Upper lobe of right lung (tissue), 1 donor: ENCODE measurements around the gene MBNL2. TPM values are rescaled to one million over a fixed set of nuclear protein-coding genes. Genes with fewer than 3 reads are reported as not detected.
A peak's percentile ranks its signal among the peaks of the same experiment; 100 is the strongest.

Source experiments
- ATAC-seq: fragments of 200-7000 bp; cut with Tn5 transposase; one replicate; pipeline ENCODE4 v1.9.1; 2020; ENCODE audit warnings: mild to moderate bottlenecking, moderate library complexity
- DNase-seq: peaks from one replicate; pipeline ENCODE4 v3.0.0-alpha.2; 2020
- H3K27ac ChIP-seq: fragments of 200-600 bp; one replicate; pipeline ENCODE4 v1.8.0; 2022
- H3K27me3 ChIP-seq: fragments of 200-600 bp; one replicate; pipeline ENCODE4 v1.8.0; 2022; ENCODE audit warnings: mild to moderate bottlenecking
- H3K36me3 ChIP-seq: fragments of 200-600 bp; one replicate; pipeline ENCODE4 v1.8.0; 2022
- H3K4me1 ChIP-seq: fragments of 200-600 bp; one replicate; pipeline ENCODE4 v1.8.0; 2022
- H3K4me3 ChIP-seq: fragments of 200-600 bp; one replicate; pipeline ENCODE4 v1.8.0; 2022; ENCODE audit warnings: mild to moderate bottlenecking
- H3K9me3 ChIP-seq: fragments of 200-600 bp; one replicate; pipeline ENCODE4 v1.8.0; 2022
- intact Hi-C: fragments of 100-400 bp; cut with DNase I; formaldehyde crosslinking; loops from one replicate; pipeline ENCODE4 v1.11.0; 2022
- total RNA-seq: library from RNA; stranded (reverse); fragmentation: NEBNext Ultra II Directional; extraction: Animal tissue kit (Norgen Biotek cat#: 25700); gene quantifications from one replicate; pipeline ENCODE4 v1.2.1, GENCODE V29; 2021
- TF ChIP-seq, protein P1 (sequence below): fragments of 200-600 bp; IDR thresholded peaks from one replicate; pipeline ENCODE4 v1.8.0; 2022; ENCODE audit warnings: antibody characterized with exemption
- donor health status: DM: no; HTN: yes; CAD: no; lungs with severe emphysema.

Gene MBNL2
- total RNA-seq, 1 donor from 2014 or later = 60.6 TPM

GRCh38 chr13:97264663-97265062 lies 42.5 kb downstream of the MBNL2 start:
- H3K27ac ChIP-seq = no peak overlapping the region
- H3K4me1 ChIP-seq = peaks cover 65% of the 10 kb centered on the region
- ATAC-seq = no peak
- TF ChIP-seq, protein P1, sequence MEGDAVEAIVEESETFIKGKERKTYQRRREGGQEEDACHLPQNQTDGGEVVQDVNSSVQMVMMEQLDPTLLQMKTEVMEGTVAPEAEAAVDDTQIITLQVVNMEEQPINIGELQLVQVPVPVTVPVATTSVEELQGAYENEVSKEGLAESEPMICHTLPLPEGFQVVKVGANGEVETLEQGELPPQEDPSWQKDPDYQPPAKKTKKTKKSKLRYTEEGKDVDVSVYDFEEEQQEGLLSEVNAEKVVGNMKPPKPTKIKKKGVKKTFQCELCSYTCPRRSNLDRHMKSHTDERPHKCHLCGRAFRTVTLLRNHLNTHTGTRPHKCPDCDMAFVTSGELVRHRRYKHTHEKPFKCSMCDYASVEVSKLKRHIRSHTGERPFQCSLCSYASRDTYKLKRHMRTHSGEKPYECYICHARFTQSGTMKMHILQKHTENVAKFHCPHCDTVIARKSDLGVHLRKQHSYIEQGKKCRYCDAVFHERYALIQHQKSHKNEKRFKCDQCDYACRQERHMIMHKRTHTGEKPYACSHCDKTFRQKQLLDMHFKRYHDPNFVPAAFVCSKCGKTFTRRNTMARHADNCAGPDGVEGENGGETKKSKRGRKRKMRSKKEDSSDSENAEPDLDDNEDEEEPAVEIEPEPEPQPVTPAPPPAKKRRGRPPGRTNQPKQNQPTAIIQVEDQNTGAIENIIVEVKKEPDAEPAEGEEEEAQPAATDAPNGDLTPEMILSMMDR = no peak
- no peak overlapping the region for H3K4me3 ChIP-seq
- no peak for DNase-seq
- intact Hi-C loops = no loop called here
- no peaks in the 10 kb centered on the region for H3K36me3 ChIP-seq
- H3K9me3 ChIP-seq = no peaks in the 10 kb centered on the region
- H3K27me3 ChIP-seq = no peaks in the 10 kb centered on the region

DNA sequence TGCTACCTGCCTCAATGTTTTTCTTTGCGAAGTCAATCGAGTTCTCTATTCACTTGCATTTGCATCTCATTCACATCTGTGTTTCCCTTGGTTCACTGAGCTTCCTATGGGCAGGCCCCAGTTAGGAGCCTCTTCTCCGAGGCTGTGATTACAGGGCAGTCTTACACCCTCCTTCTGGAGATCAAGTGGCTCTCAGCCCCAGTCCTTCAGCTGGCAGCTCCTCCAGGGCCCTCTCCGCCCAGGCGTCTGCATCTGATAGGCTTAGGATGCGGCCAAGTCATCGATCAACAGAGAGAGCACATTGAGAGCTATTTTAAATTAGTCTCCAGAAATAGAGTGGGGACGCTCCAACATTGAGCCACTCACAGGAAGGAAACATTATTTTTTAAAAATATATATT lies 44.2 kb downstream of the MBNL2 start:
- H3K9me3 ChIP-seq = no peaks in the 10 kb centered on the region
- H3K27me3 ChIP-seq = no peaks in the 10 kb centered on the region
- TF ChIP-seq, protein P1 = no peak
- H3K27ac ChIP-seq = no peak overlapping the region
- H3K4me3 ChIP-seq = no peak overlapping the region
- ATAC-seq (peak; percentile 92), DNase-seq (peak; percentile 76)
- no peaks in the 10 kb centered on the region for H3K36me3 ChIP-seq
- intact Hi-C loops = no loop called here
- H3K4me1 ChIP-seq = peaks cover 54% of the 10 kb centered on the region

DNA sequence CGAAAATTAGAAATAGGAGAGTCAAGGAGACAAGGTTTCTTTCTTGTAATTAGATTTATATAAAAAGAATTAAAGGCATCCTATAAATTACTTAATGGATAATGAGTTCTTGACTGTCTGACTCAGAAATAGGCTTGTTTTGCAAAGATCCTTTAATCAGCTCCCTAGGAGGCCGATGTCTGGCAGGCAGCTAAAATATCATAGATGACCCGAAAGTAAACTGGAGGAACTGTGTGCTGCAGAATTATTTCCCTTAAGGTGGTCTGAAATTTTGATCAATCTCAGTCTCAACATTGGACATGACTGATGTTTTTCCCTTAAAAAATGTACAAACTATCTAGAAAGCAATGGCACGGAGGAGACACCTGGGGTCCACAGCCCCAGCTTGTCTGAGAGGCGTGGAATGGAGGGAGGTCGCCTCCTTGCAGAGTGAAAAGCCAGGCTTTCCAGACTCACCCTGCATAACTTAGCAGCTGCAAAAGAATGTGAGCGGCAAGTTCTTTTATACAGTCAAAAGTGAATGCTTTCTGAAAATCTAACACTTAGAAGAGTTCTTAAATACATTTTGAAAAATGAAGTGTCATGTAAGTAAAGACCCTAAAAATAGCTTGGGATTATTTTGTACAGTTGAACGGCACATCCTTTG lies 44.8 kb downstream of the MBNL2 start:
- H3K36me3 ChIP-seq = no peaks in the 10 kb centered on the region
- H3K9me3 ChIP-seq = no peaks in the 10 kb centered on the region
- no peak for DNase-seq
- TF ChIP-seq, protein P1 = no peak
- ATAC-seq = no peak
- intact Hi-C loops = no loop called here
- peaks cover 48% of the 10 kb centered on the region for H3K4me1 ChIP-seq
- no peak overlapping the region for H3K27ac ChIP-seq
- no peaks in the 10 kb centered on the region for H3K27me3 ChIP-seq
- H3K4me3 ChIP-seq = no peak overlapping the region

- no peaks in the 10 kb centered on the region for H3K9me3 ChIP-seq
- intact Hi-C loops = no loop called here
- no peaks in the 10 kb centered on the region for H3K27me3 ChIP-seq
- no peak for ATAC-seq
- TF ChIP-seq, protein P1 = no peak
- DNase-seq = no peak
- H3K4me3 ChIP-seq = no peak overlapping the region
- peaks cover 50% of the 10 kb centered on the region for H3K4me1 ChIP-seq
- no peaks in the 10 kb centered on the region for H3K36me3 ChIP-seq
- H3K27ac ChIP-seq = no peak overlapping the region
Measured at GRCh38 chr13:97267418-97268059, 45.4 kb downstream of the MBNL2 start.

DNA sequence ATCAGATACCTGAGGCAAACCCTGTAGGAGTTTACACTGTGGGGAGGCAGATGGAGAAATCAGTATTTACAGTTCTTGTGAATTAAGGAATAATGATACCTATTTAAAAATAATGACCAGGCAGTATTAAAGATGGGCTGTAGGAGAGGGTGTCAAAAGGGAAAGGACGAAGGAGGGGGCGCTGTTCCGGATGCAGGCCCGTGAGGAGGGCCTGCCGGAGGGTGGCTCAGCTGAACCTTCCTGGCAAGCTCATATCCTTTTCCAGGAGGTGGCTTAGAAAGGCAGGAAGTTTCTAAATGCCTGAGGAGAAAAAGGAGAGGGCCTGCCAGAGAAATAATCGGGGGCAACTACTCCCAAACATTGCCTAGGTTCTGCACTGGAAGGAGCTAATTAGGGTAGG lies 46.6 kb downstream of the MBNL2 start:
- H3K36me3 ChIP-seq = no peaks in the 10 kb centered on the region
- no peak for ATAC-seq
- DNase-seq = no peak
- no peaks in the 10 kb centered on the region for H3K9me3 ChIP-seq
- intact Hi-C loops = no loop called here
- TF ChIP-seq, protein P1 = no peak
- peaks cover 63% of the 10 kb centered on the region for H3K4me1 ChIP-seq
- H3K4me3 ChIP-seq = no peak overlapping the region
- H3K27me3 ChIP-seq = no peaks in the 10 kb centered on the region
- H3K27ac ChIP-seq = no peak overlapping the region
